Measurements from ENCODE around the gene ABCB9. TPM values are rescaled to one million over a fixed set of nuclear protein-coding genes. Genes with fewer than 3 reads are reported as not detected.

Gene ABCB9
- total RNA-seq, 1 experiment from 2014 or later, result 6.7 TPM

DNA sequence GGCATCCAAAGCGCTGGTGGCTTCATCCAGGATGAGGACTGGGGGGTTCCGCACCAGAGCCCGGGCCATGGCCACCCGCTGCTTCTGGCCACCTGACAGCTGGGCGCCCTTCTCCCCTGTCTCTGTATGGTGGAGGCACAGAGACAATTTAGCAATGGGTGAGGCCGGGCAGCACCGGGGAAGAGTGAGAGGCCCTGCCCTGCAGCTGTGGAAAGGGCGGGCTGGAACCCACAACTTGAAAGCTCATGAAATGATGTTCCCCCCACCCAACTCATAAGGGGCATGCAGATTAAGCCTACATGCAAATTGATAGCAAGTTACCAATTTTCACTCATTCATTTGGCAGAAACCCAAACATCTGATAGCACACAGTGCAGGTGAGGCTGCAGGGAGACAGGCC, 34.1 kb downstream of the ABCB9 start:
- Mint-ChIP-seq H3K4me3 (ENCODE audit: unreplicated experiment) (no peak overlapping the region), H3K4me1 (ENCODE audit: low read depth, unreplicated experiment) (no peaks in the 10 kb centered on the region), H3K36me3 (ENCODE audit: insufficient read depth, unreplicated experiment) (no peaks in the 10 kb centered on the region), H3K27ac (ENCODE audit: unreplicated experiment) (no peak overlapping the region), H3K27me3 (ENCODE audit: insufficient read depth, unreplicated experiment) (no peaks in the 10 kb centered on the region), H3K9me3 (ENCODE audit: unreplicated experiment) (no peaks in the 10 kb centered on the region)
- Histone ChIP-seq H3K27me3 (replicated peaks; ENCODE audit: control insufficient read depth, insufficient read depth, low read length) (no peaks in the 10 kb centered on the region), H3K4me1 (no peaks in the 10 kb centered on the region), H3K4me3 (ENCODE audit: low read depth, low read length) (no peak overlapping the region), H3K9me3 (no peaks in the 10 kb centered on the region), H3K36me3 (ENCODE audit: control insufficient read depth, insufficient read depth, low read length) (no peaks in the 10 kb centered on the region; the same call in 1 of the 2 replicates)
- DNase-seq, result no peak
- TF ChIP-seq, protein P1, sequence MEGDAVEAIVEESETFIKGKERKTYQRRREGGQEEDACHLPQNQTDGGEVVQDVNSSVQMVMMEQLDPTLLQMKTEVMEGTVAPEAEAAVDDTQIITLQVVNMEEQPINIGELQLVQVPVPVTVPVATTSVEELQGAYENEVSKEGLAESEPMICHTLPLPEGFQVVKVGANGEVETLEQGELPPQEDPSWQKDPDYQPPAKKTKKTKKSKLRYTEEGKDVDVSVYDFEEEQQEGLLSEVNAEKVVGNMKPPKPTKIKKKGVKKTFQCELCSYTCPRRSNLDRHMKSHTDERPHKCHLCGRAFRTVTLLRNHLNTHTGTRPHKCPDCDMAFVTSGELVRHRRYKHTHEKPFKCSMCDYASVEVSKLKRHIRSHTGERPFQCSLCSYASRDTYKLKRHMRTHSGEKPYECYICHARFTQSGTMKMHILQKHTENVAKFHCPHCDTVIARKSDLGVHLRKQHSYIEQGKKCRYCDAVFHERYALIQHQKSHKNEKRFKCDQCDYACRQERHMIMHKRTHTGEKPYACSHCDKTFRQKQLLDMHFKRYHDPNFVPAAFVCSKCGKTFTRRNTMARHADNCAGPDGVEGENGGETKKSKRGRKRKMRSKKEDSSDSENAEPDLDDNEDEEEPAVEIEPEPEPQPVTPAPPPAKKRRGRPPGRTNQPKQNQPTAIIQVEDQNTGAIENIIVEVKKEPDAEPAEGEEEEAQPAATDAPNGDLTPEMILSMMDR (IDR thresholded peaks at IDR 0.05; ENCODE audit: insufficient read depth in 1 of 2, low read depth in 1 of 2, low read length in 1 of 2, severe bottlenecking in 1 of 2, unreplicated experiment in 1 of 2), result no peak
- no TSS peak for BruUV-seq (replicated peaks)
- ChIA-PET CTCF (no interaction called here), POLR2A (no interaction called here)
- intact Hi-C loops (cut with micrococcal nuclease; ENCODE audit: unreplicated experiment), result no loop called here

DNA sequence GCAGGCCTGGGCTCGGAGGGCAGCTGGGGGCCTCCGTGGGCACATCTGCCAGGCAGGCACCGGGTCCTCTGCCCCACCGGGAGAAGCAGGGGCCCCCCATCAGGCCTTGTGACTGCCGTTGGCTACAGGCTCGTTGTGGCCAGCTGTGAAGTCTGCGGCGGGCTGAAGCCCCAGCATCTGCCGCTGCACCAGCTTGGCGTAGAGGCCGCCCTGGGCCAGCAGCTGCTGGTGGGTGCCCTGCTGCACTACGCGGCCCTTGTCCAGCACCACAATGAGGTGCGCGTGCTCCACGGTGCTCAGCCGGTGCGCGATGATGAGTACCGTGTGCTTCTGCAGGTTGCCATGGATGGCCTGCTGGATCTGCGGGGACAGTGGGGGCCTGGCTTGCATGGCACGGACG, 36.5 kb downstream of the ABCB9 start:
- Mint-ChIP-seq H3K4me1 (ENCODE audit: low read depth, unreplicated experiment) (no peaks in the 10 kb centered on the region), H3K27ac (ENCODE audit: unreplicated experiment) (no peak overlapping the region), H3K27me3 (ENCODE audit: insufficient read depth, unreplicated experiment) (no peaks in the 10 kb centered on the region), H3K4me3 (ENCODE audit: unreplicated experiment) (no peak overlapping the region), H3K36me3 (ENCODE audit: insufficient read depth, unreplicated experiment) (no peaks in the 10 kb centered on the region), H3K9me3 (ENCODE audit: unreplicated experiment) (no peaks in the 10 kb centered on the region)
- POLR2A ChIA-PET, result no interaction called here
- DNase-seq, result no peak
- no peaks in the 10 kb centered on the region; the same call in 1 of the 2 replicates for H3K36me3 ChIP-seq (ENCODE audit: control insufficient read depth, insufficient read depth, low read length)
- H3K4me1 ChIP-seq, result no peaks in the 10 kb centered on the region
- H3K4me3 ChIP-seq (ENCODE audit: low read depth, low read length), result no peak overlapping the region
- intact Hi-C loops (cut with micrococcal nuclease; ENCODE audit: unreplicated experiment), result no loop called here
- TF ChIP-seq, protein P1 (IDR thresholded peaks at IDR 0.05; ENCODE audit: insufficient read depth in 1 of 2, low read depth in 1 of 2, low read length in 1 of 2, severe bottlenecking in 1 of 2, unreplicated experiment in 1 of 2), result no peak
- H3K9me3 ChIP-seq, result no peaks in the 10 kb centered on the region
- CTCF ChIA-PET, result no interaction called here
- H3K27me3 ChIP-seq (replicated peaks; ENCODE audit: control insufficient read depth, insufficient read depth, low read length), result no peaks in the 10 kb centered on the region
- BruUV-seq (replicated peaks), result no TSS peak

DNA sequence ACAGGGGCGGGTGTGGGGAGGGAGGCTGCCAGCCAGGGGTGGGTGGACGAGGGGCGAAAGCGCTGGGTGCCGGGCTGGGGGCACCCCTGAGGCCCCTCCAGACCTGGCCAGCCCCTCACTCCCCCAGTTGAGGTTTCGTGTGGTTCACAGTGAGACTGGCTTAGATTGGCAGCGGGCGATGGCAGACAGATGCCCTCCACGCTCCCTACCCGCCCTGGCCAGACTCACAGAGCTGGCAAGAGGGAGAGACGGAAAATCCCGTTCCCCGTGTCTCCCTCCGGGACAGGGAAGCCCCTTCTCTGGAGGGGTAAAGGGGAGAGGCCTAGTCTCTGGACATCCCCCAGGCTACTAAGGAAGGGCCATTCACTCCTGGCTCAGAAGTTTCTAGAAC, 37.1 kb downstream of the ABCB9 start:
- Mint-ChIP-seq H3K4me1 (ENCODE audit: low read depth, unreplicated experiment) (no peaks in the 10 kb centered on the region), H3K27ac (ENCODE audit: unreplicated experiment) (no peak overlapping the region), H3K27me3 (ENCODE audit: insufficient read depth, unreplicated experiment) (no peaks in the 10 kb centered on the region), H3K9me3 (ENCODE audit: unreplicated experiment) (no peaks in the 10 kb centered on the region), H3K36me3 (ENCODE audit: insufficient read depth, unreplicated experiment) (no peaks in the 10 kb centered on the region), H3K4me3 (ENCODE audit: unreplicated experiment) (no peak overlapping the region)
- no TSS peak for BruUV-seq (replicated peaks)
- DNase-seq, result no peak
- ChIA-PET CTCF (interaction anchor here (0.6 kb wide), 1 partner anchor 16 kb away, joined by 4 read pairs; no protein-coding TSS in a partner anchor), POLR2A (no interaction called here)
- Histone ChIP-seq H3K4me3 (ENCODE audit: low read depth, low read length) (no peak overlapping the region), H3K9me3 (no peaks in the 10 kb centered on the region), H3K36me3 (ENCODE audit: control insufficient read depth, insufficient read depth, low read length) (no peaks in the 10 kb centered on the region; the same call in 1 of the 2 replicates), H3K4me1 (no peaks in the 10 kb centered on the region), H3K27me3 (replicated peaks; ENCODE audit: control insufficient read depth, insufficient read depth, low read length) (no peaks in the 10 kb centered on the region)
- TF ChIP-seq, protein P1 (IDR thresholded peaks at IDR 0.05; ENCODE audit: insufficient read depth in 1 of 2, low read depth in 1 of 2, low read length in 1 of 2, severe bottlenecking in 1 of 2, unreplicated experiment in 1 of 2), result no peak
- intact Hi-C loops (cut with micrococcal nuclease; ENCODE audit: unreplicated experiment), result no loop called here
